CD4-positive, CD25-positive, alpha-beta regulatory T cell (primary cell): ENCODE results near the gene NOS1AP. TPM values are rescaled to one million over a fixed set of nuclear protein-coding genes. Genes with fewer than 3 reads are reported as not detected.

Experiments
- ATAC-seq, 2 donors: fragments of 150-1000 bp; cut with Tn5 transposase; one replicate each; pipeline ENCODE4 v1.10.0; 2021; ENCODE audit warnings: low read depth in 2 of 2, moderate number of reproducible peaks in 2 of 2, moderate library complexity in 1 of 2
- DNase-seq, 3 donors: peaks; one replicate each; pipeline versions ENCODE4 v3.0.0 to v3.0.0-alpha.2; 2012 to 2022; ENCODE audit warnings: mixed read lengths in 1 of 3
- H3K27ac ChIP-seq: one replicate; pipeline ENCODE4 v1.7.0; 2013; ENCODE audit warnings: mild to moderate bottlenecking, low read length; ENCODE audit not compliant: insufficient read depth, poor library complexity, severe bottlenecking
- H3K27me3 ChIP-seq: one replicate; pipeline ENCODE4 v1.7.0; 2013; ENCODE audit warnings: low read length; ENCODE audit not compliant: control insufficient read depth, insufficient read depth
- H3K36me3 ChIP-seq: one replicate; pipeline ENCODE4 v1.7.0; 2013; ENCODE audit warnings: mild to moderate bottlenecking, low read length, moderate library complexity; ENCODE audit not compliant: control insufficient read depth, insufficient read depth
- H3K4me1 ChIP-seq: 2 replicates; pipeline ENCODE4 v1.7.0; 2013; ENCODE audit warnings: mild to moderate bottlenecking, low read length; ENCODE audit not compliant: insufficient read depth, control insufficient read depth, poor library complexity, severe bottlenecking
- H3K4me3 ChIP-seq: one replicate; pipeline ENCODE4 v1.7.0; 2013; ENCODE audit warnings: low read depth, mild to moderate bottlenecking, low read length, moderate library complexity
- H3K9me3 ChIP-seq, 2 experiments: 1 replicate in 1 of 2; 2 replicates in 1 of 2; pipeline ENCODE4 v1.7.0; 2013; ENCODE audit warnings: low read length in 2 of 2, mild to moderate bottlenecking in 1 of 2, moderate library complexity in 1 of 2; ENCODE audit not compliant: control insufficient read depth in 2 of 2
- H3K27ac Mint-ChIP-seq, 3 donors: one replicate each; pipeline ENCODE4 v1.8.0; 2020 to 2022; ENCODE audit warnings: mild to moderate bottlenecking in 3 of 3, mixed read lengths in 3 of 3, moderate library complexity in 2 of 3
- H3K27me3 Mint-ChIP-seq: one replicate; pipeline ENCODE4 v1.8.0; 2022; ENCODE audit warnings: mild to moderate bottlenecking, mixed read lengths
- H3K36me3 Mint-ChIP-seq: one replicate; pipeline ENCODE4 v1.8.0; 2020; ENCODE audit warnings: mixed read lengths
- H3K4me1 Mint-ChIP-seq, 4 donors: one replicate each; pipeline ENCODE4 v1.8.0; 2020 to 2022; ENCODE audit warnings: mixed read lengths in 4 of 4, mild to moderate bottlenecking in 1 of 4
- H3K4me3 Mint-ChIP-seq, 4 donors: one replicate each; pipeline ENCODE4 v1.8.0; 2020 to 2022; ENCODE audit warnings: mild to moderate bottlenecking in 4 of 4, mixed read lengths in 4 of 4, moderate library complexity in 3 of 4
- H3K9me3 Mint-ChIP-seq, 7 donors: one replicate each; pipeline ENCODE4 v1.8.0; 2020 to 2022; ENCODE audit warnings: mixed read lengths in 7 of 7, mild to moderate bottlenecking in 3 of 7, moderate library complexity in 2 of 7
- polyA plus RNA-seq, 4 donors: library from polyadenylated mRNA; unstranded; fragments of 300-500 nt; fragmentation: Illumina TruSeq; gene quantifications; one replicate each; pipeline ENCODE4 v1.2.3, GENCODE V29; 2021
- total RNA-seq: library from RNA; stranded (reverse); gene quantifications from one replicate; pipeline ENCODE4 v1.2.3, GENCODE V29; 2022

Gene NOS1AP
- total and polyA plus RNA-seq, 5 donors from 2014 or later: not detected

DNA sequence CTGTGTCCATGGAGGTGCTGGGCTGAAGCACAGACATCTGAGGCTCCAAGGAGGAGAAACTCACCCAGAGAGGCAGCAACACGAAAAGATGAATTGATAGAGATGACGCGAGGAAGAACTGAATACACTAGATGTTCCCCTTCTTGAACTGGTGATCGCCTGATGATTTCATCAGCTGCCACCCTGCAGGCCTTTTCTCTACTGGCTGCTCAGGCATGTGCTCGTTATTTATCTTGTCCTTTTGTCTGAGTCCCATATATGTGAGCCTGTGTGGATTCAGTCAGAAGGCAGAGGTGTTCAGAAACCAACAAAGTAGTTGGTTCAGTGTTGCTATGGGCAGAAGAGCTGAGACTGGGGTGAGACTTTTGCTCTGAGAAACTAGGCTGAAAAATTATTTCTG, 202.9 kb downstream of the NOS1AP start:
- no peaks in the 10 kb centered on the region for H3K9me3 ChIP-seq
- H3K4me3 ChIP-seq: no peak overlapping the region
- H3K4me1 ChIP-seq: no peaks in the 10 kb centered on the region
- no peak overlapping the region for H3K4me3 Mint-ChIP-seq
- no peaks in the 10 kb centered on the region for H3K27me3 ChIP-seq
- H3K27ac Mint-ChIP-seq: no peak overlapping the region
- ATAC-seq (no peak), DNase-seq (no peak)
- no peaks in the 10 kb centered on the region for H3K36me3 Mint-ChIP-seq
- H3K4me1 Mint-ChIP-seq: no peaks in the 10 kb centered on the region
- peaks cover 0 to 3% (median 0%) of the 10 kb centered on the region in 7 donors for H3K9me3 Mint-ChIP-seq
- H3K36me3 ChIP-seq: no peaks in the 10 kb centered on the region
- no peak overlapping the region for H3K27ac ChIP-seq
- peaks cover 22% of the 10 kb centered on the region for H3K27me3 Mint-ChIP-seq

GRCh38 chr1:162275622-162276175, 206.2 kb downstream of the NOS1AP start:
- H3K27ac Mint-ChIP-seq: no peak overlapping the region
- peaks cover 0 to 2% (median 0%) of the 10 kb centered on the region in 7 donors for H3K9me3 Mint-ChIP-seq
- no peaks in the 10 kb centered on the region for H3K4me1 Mint-ChIP-seq
- H3K27ac ChIP-seq: no peak overlapping the region
- no peaks in the 10 kb centered on the region for H3K36me3 Mint-ChIP-seq
- H3K27me3 Mint-ChIP-seq: peaks cover 15% of the 10 kb centered on the region
- H3K9me3 ChIP-seq: no peaks in the 10 kb centered on the region
- no peaks in the 10 kb centered on the region for H3K4me1 ChIP-seq
- no peak for DNase-seq
- no peak for ATAC-seq
- no peak overlapping the region for H3K4me3 ChIP-seq
- H3K27me3 ChIP-seq: peaks cover 3% of the 10 kb centered on the region
- H3K4me3 Mint-ChIP-seq: no peak overlapping the region
- H3K36me3 ChIP-seq: no peaks in the 10 kb centered on the region

GRCh38 chr1:162276493-162276892, 207.0 kb downstream of the NOS1AP start:
- H3K9me3 Mint-ChIP-seq: peaks cover 0 to 2% (median 0%) of the 10 kb centered on the region in 7 donors
- Histone ChIP-seq H3K27ac (no peak overlapping the region), H3K27me3 (peaks cover 5% of the 10 kb centered on the region), H3K9me3 (no peaks in the 10 kb centered on the region), H3K4me1 (no peaks in the 10 kb centered on the region), H3K36me3 (no peaks in the 10 kb centered on the region), H3K4me3 (no peak overlapping the region)
- no peak overlapping the region for H3K4me3 Mint-ChIP-seq
- no peaks in the 10 kb centered on the region for H3K36me3 Mint-ChIP-seq
- no peak overlapping the region for H3K27ac Mint-ChIP-seq
- no peak for DNase-seq
- no peak for ATAC-seq
- no peaks in the 10 kb centered on the region for H3K4me1 Mint-ChIP-seq
- H3K27me3 Mint-ChIP-seq: peaks cover 7% of the 10 kb centered on the region

DNA sequence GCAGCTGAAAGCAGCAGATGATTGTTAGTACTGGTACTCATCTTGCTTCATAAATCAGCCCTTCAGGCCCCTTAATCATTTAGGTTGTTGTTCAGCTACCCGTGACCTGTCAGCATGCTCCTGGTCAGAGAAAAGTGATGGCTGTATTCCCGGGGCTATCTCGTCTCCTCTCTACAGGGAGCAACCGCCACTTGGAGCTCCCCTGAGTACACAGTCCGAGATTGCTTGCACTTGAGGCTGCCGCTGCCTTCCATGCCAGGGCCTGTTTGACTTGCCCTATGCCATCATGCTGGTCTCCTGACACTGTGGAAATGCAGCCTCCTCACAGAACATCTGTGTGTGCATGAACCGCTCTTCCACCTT, 209.6 kb downstream of the NOS1AP start:
- Mint-ChIP-seq H3K27me3 (peaks cover 5% of the 10 kb centered on the region), H3K4me3 (no peak overlapping the region), H3K4me1 (no peaks in the 10 kb centered on the region), H3K27ac (no peak overlapping the region), H3K36me3 (no peaks in the 10 kb centered on the region), H3K9me3 (peaks cover 0 to 2% (median 0%) of the 10 kb centered on the region in 7 donors)
- Histone ChIP-seq H3K9me3 (no peaks in the 10 kb centered on the region), H3K4me1 (no peaks in the 10 kb centered on the region), H3K36me3 (no peaks in the 10 kb centered on the region), H3K27me3 (peaks cover 9% of the 10 kb centered on the region), H3K4me3 (no peak overlapping the region), H3K27ac (no peak overlapping the region)
- ATAC-seq (no peak), DNase-seq (no peak)

DNA sequence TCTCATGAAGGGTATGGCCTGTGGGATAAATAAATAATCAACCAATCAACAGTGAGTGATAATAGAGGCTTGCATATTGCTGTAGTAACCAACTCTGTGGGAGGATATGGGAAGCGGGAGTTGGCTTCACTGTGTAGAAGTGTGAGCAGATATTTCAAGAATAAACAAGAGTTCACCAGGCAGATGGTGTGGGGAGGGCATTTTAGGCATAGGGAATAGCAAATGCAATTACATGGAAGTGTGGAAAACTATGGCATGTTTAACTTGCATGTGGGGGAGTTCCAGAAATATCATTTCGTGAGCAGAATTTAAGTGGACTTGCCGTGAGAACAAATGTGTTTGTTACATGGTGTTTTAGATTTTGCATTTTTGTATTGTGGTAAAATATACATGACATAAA, 211.9 kb downstream of the NOS1AP start:
- no peak for ATAC-seq
- Mint-ChIP-seq H3K27me3 (no peaks in the 10 kb centered on the region), H3K9me3 (peaks cover 0 to 2% (median 0%) of the 10 kb centered on the region in 7 donors)

GRCh38 chr1:162283657-162284056, 214.2 kb downstream of the NOS1AP start:
- H3K9me3 Mint-ChIP-seq: no peaks in the 10 kb centered on the region
- DNase-seq: no peak
- H3K4me3 Mint-ChIP-seq: no peak overlapping the region
- peaks cover 10% of the 10 kb centered on the region for H3K27me3 ChIP-seq
- no peak overlapping the region for H3K27ac ChIP-seq
- no peaks in the 10 kb centered on the region for H3K4me1 ChIP-seq
- H3K27ac Mint-ChIP-seq: no peak overlapping the region
- no peaks in the 10 kb centered on the region for H3K27me3 Mint-ChIP-seq
- no peaks in the 10 kb centered on the region for H3K36me3 ChIP-seq
- H3K36me3 Mint-ChIP-seq: no peaks in the 10 kb centered on the region
- no peaks in the 10 kb centered on the region for H3K4me1 Mint-ChIP-seq
- no peak overlapping the region for H3K4me3 ChIP-seq
- no peaks in the 10 kb centered on the region for H3K9me3 ChIP-seq
- ATAC-seq: no peak

More for the DNA sequence above, 211.9 kb downstream of the NOS1AP start:
- Histone ChIP-seq H3K4me3 (no peak overlapping the region), H3K4me1 (no peaks in the 10 kb centered on the region), H3K9me3 (no peaks in the 10 kb centered on the region), H3K36me3 (no peaks in the 10 kb centered on the region), H3K27me3 (peaks cover 13% of the 10 kb centered on the region), H3K27ac (no peak overlapping the region)
- DNase-seq: no peak
- Mint-ChIP-seq H3K4me3 (no peak overlapping the region), H3K27ac (no peak overlapping the region), H3K36me3 (no peaks in the 10 kb centered on the region), H3K4me1 (no peaks in the 10 kb centered on the region)

- Mint-ChIP-seq H3K4me3 (no peak overlapping the region), H3K9me3 (no peaks in the 10 kb centered on the region), H3K36me3 (no peaks in the 10 kb centered on the region), H3K27me3 (no peaks in the 10 kb centered on the region), H3K27ac (no peak overlapping the region), H3K4me1 (no peaks in the 10 kb centered on the region)
- peaks cover 10% of the 10 kb centered on the region for H3K27me3 ChIP-seq
- no peaks in the 10 kb centered on the region for H3K36me3 ChIP-seq
- ATAC-seq (no peak), DNase-seq (no peak)
- H3K4me1 ChIP-seq: no peaks in the 10 kb centered on the region
- H3K4me3 ChIP-seq: no peak overlapping the region
- no peaks in the 10 kb centered on the region for H3K9me3 ChIP-seq
- no peak overlapping the region for H3K27ac ChIP-seq
Observed at GRCh38 chr1:162284206-162284955, 214.9 kb downstream of the NOS1AP start.

DNA sequence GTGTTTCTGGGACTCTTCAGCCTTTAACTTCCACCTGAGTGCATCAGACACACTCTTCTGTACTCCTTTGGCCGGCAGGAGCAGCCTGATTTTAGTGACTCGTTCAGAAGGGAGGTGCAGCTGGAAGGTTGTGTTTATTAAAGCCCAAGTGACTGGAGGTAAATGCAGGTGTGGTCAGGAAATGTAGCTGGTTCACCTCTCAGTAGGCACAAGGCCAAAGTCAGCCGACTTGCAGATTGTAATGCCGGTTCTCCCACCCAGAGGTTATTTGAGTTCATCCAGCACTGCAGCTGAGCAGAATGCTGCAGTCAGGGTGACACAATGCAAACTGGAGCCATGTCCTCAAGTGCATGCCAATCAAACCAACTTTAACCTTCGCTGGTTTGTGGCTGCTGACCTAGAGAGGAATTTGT, 215.7 kb downstream of the NOS1AP start:
- DNase-seq: no peak
- Histone ChIP-seq H3K27me3 (peaks cover 10% of the 10 kb centered on the region), H3K36me3 (no peaks in the 10 kb centered on the region), H3K27ac (no peak overlapping the region), H3K4me1 (no peaks in the 10 kb centered on the region), H3K9me3 (no peaks in the 10 kb centered on the region), H3K4me3 (no peak overlapping the region)
- Mint-ChIP-seq H3K4me1 (no peaks in the 10 kb centered on the region), H3K4me3 (no peak overlapping the region), H3K9me3 (no peaks in the 10 kb centered on the region), H3K36me3 (no peaks in the 10 kb centered on the region), H3K27ac (no peak overlapping the region), H3K27me3 (no peaks in the 10 kb centered on the region)
- ATAC-seq: no peak
